ENCODE data around the gene SDK2. TPM values are rescaled to one million over a fixed set of nuclear protein-coding genes. Genes with fewer than 3 reads are reported as not detected.

Gene SDK2
- total and polyA plus RNA-seq, 2 of the 4 experiments (the other 2 are of a cell fraction) = under 0.01 to 0.03 TPM

- Histone ChIP-seq H3K4me3 (ENCODE audit: insufficient read depth, low read depth, low read length) (no peak overlapping the region), H2BK20ac (ENCODE audit: low read depth, low read length) (no peak overlapping the region), H2BK120ac (ENCODE audit: low read depth, low read length) (no peak overlapping the region), H3K18ac (ENCODE audit: low read depth, low read length) (no peak overlapping the region), H3K14ac (replicated peaks; ENCODE audit: low read depth, low read length) (no peak overlapping the region), H2AK9ac (replicated peaks; ENCODE audit: low read depth, low read length, poor library complexity) (no peak overlapping the region), H4K5ac (ENCODE audit: low read depth, low read length) (no peak overlapping the region), H4K91ac (ENCODE audit: insufficient read depth, low read depth, low read length) (no peak overlapping the region), H3K9me3 (ENCODE audit: control insufficient read depth, insufficient read depth, low read length) (no peaks in the 10 kb centered on the region; the same call in 1 of the 2 replicates), H2AK5ac (ENCODE audit: low read depth, low read length) (no peak overlapping the region), H2BK15ac (ENCODE audit: low read depth, low read length) (no peak overlapping the region), H3K27ac (ENCODE audit: insufficient read depth, low read length) (no peak overlapping the region), H3K36me3 (ENCODE audit: control insufficient read depth, insufficient read depth, low read length) (no peaks in the 10 kb centered on the region), H3K9me1 (ENCODE audit: insufficient read depth, low read length) (no peaks in the 10 kb centered on the region), H3K79me1 (ENCODE audit: low read depth in 1 of 2, low read length in 2 of 2) (no peaks in the 10 kb centered on the region), H3K4ac (ENCODE audit: low read depth, low read length) (no peak overlapping the region), H2AFZ (replicated peaks; ENCODE audit: low read length, poor library complexity) (no peak overlapping the region), H3K23ac (ENCODE audit: low read depth, low read length) (no peak overlapping the region), H3K27me3 (ENCODE audit: control insufficient read depth, insufficient read depth, low read length) (no peaks in the 10 kb centered on the region), H3K4me1 (ENCODE audit: control insufficient read depth, insufficient read depth, low read length) (no peaks in the 10 kb centered on the region), H3K9ac (ENCODE audit: low read depth, low read length) (no peak overlapping the region), H4K8ac (ENCODE audit: low read depth in 2 of 2, low read length in 2 of 2) (no peak overlapping the region), H4K20me1 (ENCODE audit: insufficient read depth, low read length) (no peaks in the 10 kb centered on the region), H3K56ac (ENCODE audit: extremely low read depth, insufficient read depth, low read length) (no peak overlapping the region), H3K4me2 (ENCODE audit: low read depth, low read length) (no peak overlapping the region), H2BK5ac (ENCODE audit: low read depth, low read length, poor library complexity, severe bottlenecking) (no peak overlapping the region)
- DNase-seq (no peak), ATAC-seq (ENCODE audit: low read depth) (no peak)
- POLR2A ChIA-PET (ENCODE audit: unreplicated experiment) = no interaction called here
- no TSS peak for BruUV-seq (replicated peaks)
- WGBS, 2 experiments (ENCODE audit: extremely low coverage in 2 of 2, insufficient read length in 1 of 2) = no CpG with 5 or more reads among the region's 6 CpGs
- CTCF ChIA-PET = no interaction called here
- dilution Hi-C loops (cut with HindIII; ENCODE audit: low sequenced_read_pairs, unreplicated experiment) (no loop called here), in situ Hi-C loops (cut with MboI; ENCODE audit: low sequenced_read_pairs) (no loop called here), intact Hi-C loops (cut with micrococcal nuclease) (no loop called here)
- TF ChIP-seq ELK1 (IDR thresholded peaks at IDR 0.05; ENCODE audit: borderline replicate concordance, low read depth, low read length) (no peak), NFE2L2 (IDR thresholded peaks at IDR 0.05; ENCODE audit: low read depth, low read length) (no peak), USF2 (IDR thresholded peaks at IDR 0.05; ENCODE audit: low read depth, low read length) (no peak), RAD21 (IDR thresholded peaks at IDR 0.05; ENCODE audit: low read length) (no peak), RFX5 (IDR thresholded peaks at IDR 0.05; ENCODE audit: low read depth, low read length) (no peak), BHLHE40 (IDR thresholded peaks at IDR 0.05; ENCODE audit: low read depth, low read length) (no peak), POLR2A (IDR thresholded peaks at IDR 0.05; ENCODE audit: low read depth, low read length) (no peak), CHD1 (IDR thresholded peaks at IDR 0.05; ENCODE audit: low read depth, low read length) (no peak), CEBPB (IDR thresholded peaks at IDR 0.05; ENCODE audit: low read depth, low read length) (no peak), FOS (IDR thresholded peaks at IDR 0.05; ENCODE audit: low read depth, low read length) (no peak), SMC3 (IDR thresholded peaks at IDR 0.05; ENCODE audit: low read depth, low read length) (no peak)
These were observed 84.7 kb downstream of the SDK2 start for GRCh38 chr17:73559532-73559931.
